Astrocyte of the hippocampus (primary cell): ENCODE data around the gene ADCY10.

Source experiments
- DNase-seq: peaks from one replicate; pipeline ENCODE4 v3.0.0; 2011; ENCODE audit warnings: low read depth, low spot score

ADCY10 gene

GRCh38 chr1:167927046-167927754 is 13.3 kb upstream of the ADCY10 start:
- DNase-seq, result no peak

- DNase-seq, result no peak
These were observed 12.6 kb upstream of the ADCY10 start for GRCh38 chr1:167926486-167926997.

- no peak for DNase-seq
These were observed 10.8 kb upstream of the ADCY10 start for GRCh38 chr1:167924543-167925231.

- no peak for DNase-seq
These were observed 10.2 kb upstream of the ADCY10 start for GRCh38 chr1:167924102-167924501.

- DNase-seq, result no peak
These were observed 9.6 kb upstream of the ADCY10 start for GRCh38 chr1:167923324-167924056.

- DNase-seq, result no peak
These were observed 8.7 kb upstream of the ADCY10 start for GRCh38 chr1:167922611-167923074.

GRCh38 chr1:167922023-167922422 is 8.1 kb upstream of the ADCY10 start:
- no peak for DNase-seq

- DNase-seq, result no peak
These were observed 3.0 kb upstream of the ADCY10 start for GRCh38 chr1:167916766-167917511.

GRCh38 chr1:167915569-167915968 is 1.6 kb upstream of the ADCY10 start:
- DNase-seq, result no peak

- DNase-seq, result no peak
These were observed 1.6 kb downstream of the ADCY10 start for GRCh38 chr1:167912294-167912693.

GRCh38 chr1:167911413-167911812 is 2.5 kb downstream of the ADCY10 start:
- DNase-seq, result no peak

- DNase-seq, result no peak
These were observed 3.4 kb downstream of the ADCY10 start for GRCh38 chr1:167910530-167910929.

- DNase-seq, result no peak
These were observed 4.2 kb downstream of the ADCY10 start for GRCh38 chr1:167909691-167910180.

- DNase-seq, result no peak
These were observed 8.3 kb downstream of the ADCY10 start for GRCh38 chr1:167905671-167906070.

- DNase-seq, result peak; percentile 22
These were observed 8.8 kb downstream of the ADCY10 start for GRCh38 chr1:167905182-167905581.

GRCh38 chr1:167904652-167905130 is 9.2 kb downstream of the ADCY10 start:
- DNase-seq, result peak; percentile 27

GRCh38 chr1:167900907-167901306 is 13.0 kb downstream of the ADCY10 start:
- no peak for DNase-seq

GRCh38 chr1:167899253-167899681 is 14.7 kb downstream of the ADCY10 start:
- peak; percentile 58 for DNase-seq

GRCh38 chr1:167898578-167899222 is 15.2 kb downstream of the ADCY10 start:
- no peak for DNase-seq

- DNase-seq, result no peak
These were observed 20.1 kb downstream of the ADCY10 start for GRCh38 chr1:167893798-167894197.

GRCh38 chr1:167890400-167890799 is 23.5 kb downstream of the ADCY10 start:
- no peak for DNase-seq
